Measurements from ENCODE around the gene AKAP7. TPM values are rescaled to one million over a fixed set of nuclear protein-coding genes. Genes with fewer than 3 reads are reported as not detected.
"Not testable (repeated sequence)": the region's sequence is repeated elsewhere in the genome, so short reads cannot be mapped to it uniquely, and the experiment has no call there.

AKAP7 gene
- 0.67 to 1.7 TPM (median 1.0 TPM) in 3 replicates for polyA plus RNA-seq
- polyA plus RNA-seq (2011; ENCODE audit: low read depth) = 2.6 TPM
- polyA plus RNA-seq (2011; cell fraction: cytosol; rRNA removed) = 0.73 and 1.4 TPM in 2 replicates
- 0.69 and 0.84 TPM in 2 replicates for polyA plus RNA-seq (2011; cell fraction: nucleus; rRNA removed)
- polyA plus RNA-seq (2012; ENCODE audit: low replicate concordance) = 0.27 and 1.4 TPM in 2 replicates
- 0.96 to 2.4 TPM in 2 of 3 replicates, not detected in the other for polyA minus RNA-seq
- polyA minus RNA-seq (2011; cell fraction: cytosol; rRNA and poly(A)+ RNA removed) = 4.4 TPM
- polyA minus RNA-seq (2011; cell fraction: nucleus; rRNA and poly(A)+ RNA removed) = 0.42 and 1.2 TPM in 2 replicates

- TF ChIP-seq EZH2 (IDR thresholded peaks at IDR 0.05; ENCODE audit: low read length) (no peak), CTCF (optimal IDR thresholded peaks at IDR 0.05 in 1 of 3, IDR thresholded peaks at IDR 0.05 in 1 of 3, conservative IDR thresholded peaks at IDR 0.05 in 1 of 3; ENCODE audit: extremely low read depth in 1 of 3, insufficient read depth in 2 of 3, low read length in 3 of 3) (peak in 1 of 3 experiments; percentile 8)
- Histone ChIP-seq H3K27me3 (ENCODE audit: control insufficient read depth, extremely low read depth, insufficient read depth, low read length) (no peaks in the 10 kb centered on the region), H3K4me2 (ENCODE audit: control insufficient read depth, extremely low read depth, insufficient read depth, low read depth, low read length) (peak within 1 kb of the TSS; percentile 77), H3K79me2 (ENCODE audit: control insufficient read depth, insufficient read depth, low read length) (no peaks in the 10 kb centered on the region), H3K4me3 (ENCODE audit: control insufficient read depth in 2 of 3, extremely low read depth in 1 of 3, insufficient read depth in 2 of 3, low read depth in 1 of 3, low read length in 3 of 3) (peak within 1 kb of the TSS; percentile 53 to 82 (median 69)), H3K4me1 (ENCODE audit: control insufficient read depth, extremely low read depth, insufficient read depth, low read length) (no peaks in the 10 kb centered on the region), H2AFZ (ENCODE audit: control insufficient read depth, low read length) (peak within 1 kb of the TSS; percentile 94), H3K9me3 (ENCODE audit: control insufficient read depth, low read depth, low read length) (no peaks in the 10 kb centered on the region), H3K36me3 (ENCODE audit: control insufficient read depth in 2 of 2, extremely low read depth in 1 of 2, insufficient read depth in 2 of 2, low read length in 2 of 2) (no peaks in the 10 kb centered on the region), H3K9ac (ENCODE audit: control insufficient read depth, extremely low read depth, insufficient read depth, low read length) (peak within 1 kb of the TSS; percentile 79), H4K20me1 (ENCODE audit: control insufficient read depth, extremely low read depth, insufficient read depth, low read length) (no peaks in the 10 kb centered on the region), H3K9me1 (ENCODE audit: control insufficient read depth, extremely low read depth, insufficient read depth, low read length) (no peaks in the 10 kb centered on the region), H3K27ac (ENCODE audit: control insufficient read depth, insufficient read depth, low read length) (peak within 1 kb of the TSS; percentile 50)
- FAIRE-seq = no peak
- DNase-seq (ENCODE audit: low read depth, low spot score) = no peak
- dilution Hi-C loops (cut with MboI; ENCODE audit: extremely low pct_ligation_motif_present, low sequenced_read_pairs) = no loop called here
Observed at GRCh38 chr6:131135244-131136020, at the start of gene AKAP7. TSS of gene AKAP7 (plus strand) at chr6:131135467. CDS start at chr6:131135764, 297 bp downstream.

- H4K20me1 ChIP-seq (ENCODE audit: control insufficient read depth, extremely low read depth, insufficient read depth, low read length); H3K9me3 ChIP-seq (ENCODE audit: control insufficient read depth, low read depth, low read length); H3K9me1 ChIP-seq (ENCODE audit: control insufficient read depth, extremely low read depth, insufficient read depth, low read length); H3K27ac ChIP-seq (ENCODE audit: control insufficient read depth, insufficient read depth, low read length); H3K27me3 ChIP-seq (ENCODE audit: control insufficient read depth, extremely low read depth, insufficient read depth, low read length); DNase-seq (ENCODE audit: low read depth, low spot score); H3K36me3 ChIP-seq (ENCODE audit: control insufficient read depth in 2 of 2, extremely low read depth in 1 of 2, insufficient read depth in 2 of 2, low read length in 2 of 2); H3K4me1 ChIP-seq (ENCODE audit: control insufficient read depth, extremely low read depth, insufficient read depth, low read length); H3K79me2 ChIP-seq (ENCODE audit: control insufficient read depth, insufficient read depth, low read length); H3K4me3 ChIP-seq (ENCODE audit: control insufficient read depth in 2 of 3, extremely low read depth in 1 of 3, insufficient read depth in 2 of 3, low read depth in 1 of 3, low read length in 3 of 3); dilution Hi-C loops (cut with MboI; ENCODE audit: extremely low pct_ligation_motif_present, low sequenced_read_pairs); H3K9ac ChIP-seq (ENCODE audit: control insufficient read depth, extremely low read depth, insufficient read depth, low read length); FAIRE-seq; H2AFZ ChIP-seq (ENCODE audit: control insufficient read depth, low read length); H3K4me2 ChIP-seq (ENCODE audit: control insufficient read depth, extremely low read depth, insufficient read depth, low read depth, low read length): not testable (repeated sequence)
Observed at GRCh38 chr6:131090339-131090738, 44.9 kb upstream of the AKAP7 start.

GRCh38 chr6:131091944-131092343 is 43.3 kb upstream of the AKAP7 start:
- H3K79me2 ChIP-seq (ENCODE audit: control insufficient read depth, insufficient read depth, low read length); DNase-seq (ENCODE audit: low read depth, low spot score); H3K4me2 ChIP-seq (ENCODE audit: control insufficient read depth, extremely low read depth, insufficient read depth, low read depth, low read length); H3K4me3 ChIP-seq (ENCODE audit: control insufficient read depth in 2 of 3, extremely low read depth in 1 of 3, insufficient read depth in 2 of 3, low read depth in 1 of 3, low read length in 3 of 3); H3K9me1 ChIP-seq (ENCODE audit: control insufficient read depth, extremely low read depth, insufficient read depth, low read length); dilution Hi-C loops (cut with MboI; ENCODE audit: extremely low pct_ligation_motif_present, low sequenced_read_pairs); H3K4me1 ChIP-seq (ENCODE audit: control insufficient read depth, extremely low read depth, insufficient read depth, low read length); H3K9me3 ChIP-seq (ENCODE audit: control insufficient read depth, low read depth, low read length); H3K27me3 ChIP-seq (ENCODE audit: control insufficient read depth, extremely low read depth, insufficient read depth, low read length); H3K36me3 ChIP-seq (ENCODE audit: control insufficient read depth in 2 of 2, extremely low read depth in 1 of 2, insufficient read depth in 2 of 2, low read length in 2 of 2); H3K27ac ChIP-seq (ENCODE audit: control insufficient read depth, insufficient read depth, low read length); H4K20me1 ChIP-seq (ENCODE audit: control insufficient read depth, extremely low read depth, insufficient read depth, low read length); H2AFZ ChIP-seq (ENCODE audit: control insufficient read depth, low read length); H3K9ac ChIP-seq (ENCODE audit: control insufficient read depth, extremely low read depth, insufficient read depth, low read length); FAIRE-seq: not testable (repeated sequence)
